NK-92 treated with Interleukin-12 subunit alpha and Interleukin-12 subunit beta, amount 100 ng/mL, for 24 hours (cell line): ENCODE data around the gene SH2B2.
"Not testable (repeated sequence)": the region's sequence is repeated elsewhere in the genome, so short reads cannot be mapped to it uniquely, and the experiment has no call there.

Experiments
- DNase-seq: peaks from one replicate; lab custom pipeline; 2025; lab: John Stamatoyannopoulos, UW

Gene SH2B2

DNA sequence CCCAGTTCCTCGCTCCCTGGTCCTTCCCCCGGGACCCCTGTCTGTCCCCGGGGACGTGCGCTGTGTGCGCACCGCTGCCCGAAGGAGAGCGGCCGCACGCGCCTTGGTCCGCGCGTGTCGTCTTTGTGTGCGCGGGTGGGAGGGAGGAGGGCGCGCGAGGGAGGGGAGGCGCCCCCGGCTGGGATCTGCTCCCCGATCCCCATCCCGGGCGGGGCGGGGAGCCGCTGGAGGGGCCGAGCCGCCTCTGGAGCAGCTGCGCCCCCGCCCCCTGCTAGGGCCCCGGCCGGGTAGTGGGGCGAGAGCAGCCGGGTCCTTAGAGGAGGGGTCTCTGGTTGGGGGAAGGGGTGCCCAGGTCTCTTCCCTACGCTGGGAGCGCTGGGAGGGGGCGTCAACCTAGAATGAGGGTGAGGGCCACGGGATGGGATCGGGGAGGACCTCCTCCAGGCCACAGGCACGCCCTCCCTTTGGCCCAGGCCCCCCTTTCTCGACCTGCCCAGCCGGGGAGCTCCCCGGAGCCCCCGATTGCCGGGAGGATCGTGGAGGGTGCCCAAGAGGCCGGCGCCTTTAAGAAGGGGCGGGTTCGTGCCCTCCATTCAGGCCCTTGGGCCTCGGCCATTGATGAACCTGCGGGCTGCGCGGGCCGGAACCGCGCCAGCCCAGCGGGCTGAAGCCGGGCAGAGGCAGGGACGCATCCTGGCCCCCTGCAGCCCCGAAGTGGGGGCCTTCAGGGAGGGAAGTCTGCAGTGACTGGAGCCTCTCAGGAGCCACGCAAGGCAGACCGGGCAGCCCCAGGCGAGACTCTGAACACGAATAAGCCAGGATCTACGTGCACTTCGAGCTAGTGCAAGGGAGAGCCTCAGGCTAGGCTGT, 678 bp downstream of the SH2B2 start:
- no peak for DNase-seq

DNA sequence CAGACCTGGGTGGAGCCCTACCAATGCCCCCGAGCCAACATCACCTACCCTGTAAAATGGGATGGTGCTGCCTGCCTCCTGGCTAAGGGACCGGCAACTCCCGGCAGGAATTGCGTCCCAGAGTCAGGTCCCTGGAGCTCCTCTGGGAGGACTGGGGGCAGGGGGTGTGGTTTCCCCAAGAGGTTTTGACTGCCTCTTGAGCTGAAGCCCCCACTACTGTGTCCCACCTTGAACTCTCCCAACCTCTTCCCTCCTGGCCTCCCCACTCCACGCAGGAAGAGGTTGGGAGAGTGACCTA, 1.3 kb downstream of the SH2B2 start:
- no peak for DNase-seq

GRCh38 chr7:102288285-102288930, 1.7 kb downstream of the SH2B2 start:
- DNase-seq = no peak

- DNase-seq = no peak
These were observed 2.4 kb downstream of the SH2B2 start for GRCh38 chr7:102289057-102289456.

GRCh38 chr7:102291056-102291915, 4.6 kb downstream of the SH2B2 start:
- DNase-seq = no peak

DNA sequence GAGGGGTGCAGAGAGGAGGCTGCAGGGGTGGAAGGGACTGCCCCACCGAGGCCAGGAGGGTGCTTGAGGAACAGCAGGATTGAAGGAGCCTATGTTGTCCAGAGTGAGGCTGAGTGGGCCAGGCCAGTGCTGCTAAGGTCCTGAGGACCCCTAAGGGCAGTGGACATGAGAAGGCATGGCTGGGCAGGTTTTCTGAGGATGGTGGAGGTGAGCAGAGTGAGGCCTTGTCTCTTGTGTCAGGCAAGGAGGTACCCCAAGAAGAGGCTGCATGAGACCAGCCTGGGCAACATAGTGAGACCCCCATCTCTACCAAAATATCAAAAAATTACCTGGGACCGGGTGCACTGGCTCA, 5.2 kb downstream of the SH2B2 start:
- DNase-seq = no peak

DNA sequence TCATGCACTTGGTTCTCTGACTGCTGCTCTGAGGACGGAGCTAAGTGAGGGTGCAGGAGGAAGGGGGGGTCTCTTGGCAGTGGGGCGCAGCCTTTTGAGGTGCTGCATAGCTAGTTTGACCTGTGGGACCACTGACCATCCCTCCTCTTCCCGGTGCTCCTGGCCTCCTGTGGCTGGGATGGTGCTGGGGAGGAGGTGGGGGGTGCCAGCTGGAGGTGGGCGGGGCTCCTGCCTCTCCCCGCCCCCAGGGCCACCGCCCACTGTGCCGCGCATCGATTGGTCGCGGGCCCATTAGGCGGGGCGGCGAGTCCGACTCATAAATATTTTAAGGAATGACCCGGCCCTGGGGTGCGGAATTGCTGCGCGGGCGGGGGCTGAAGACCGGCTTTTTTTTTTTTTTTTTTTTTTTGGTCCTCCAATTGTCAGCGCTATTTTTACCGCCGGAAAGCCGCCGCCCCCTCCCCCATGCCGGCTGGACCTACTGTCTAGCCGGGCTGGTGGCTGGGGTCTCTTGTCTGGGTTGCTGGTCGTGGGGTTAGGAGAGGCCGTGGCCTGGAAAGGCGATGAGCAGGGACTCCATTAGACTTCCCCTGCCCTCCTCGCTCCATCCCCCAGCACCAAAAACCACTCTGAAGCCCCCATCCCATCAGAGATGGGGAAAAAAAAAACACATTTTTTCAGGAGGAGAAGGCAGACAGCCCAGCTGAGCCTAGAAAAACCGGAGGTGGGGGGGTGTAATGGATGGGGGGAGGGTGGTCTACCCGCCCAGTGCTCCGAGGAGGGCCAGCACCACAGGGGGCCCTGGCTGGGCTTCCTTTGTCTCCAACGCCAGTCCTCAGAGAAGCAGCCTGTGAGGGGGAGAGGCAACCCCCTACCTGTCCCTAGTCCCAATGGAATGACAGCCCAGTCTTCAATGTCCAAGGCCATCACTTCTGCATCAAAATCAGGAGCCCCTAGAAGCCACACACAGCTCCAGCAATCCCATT, 6.4 kb downstream of the SH2B2 start:
- DNase-seq = no peak

DNA sequence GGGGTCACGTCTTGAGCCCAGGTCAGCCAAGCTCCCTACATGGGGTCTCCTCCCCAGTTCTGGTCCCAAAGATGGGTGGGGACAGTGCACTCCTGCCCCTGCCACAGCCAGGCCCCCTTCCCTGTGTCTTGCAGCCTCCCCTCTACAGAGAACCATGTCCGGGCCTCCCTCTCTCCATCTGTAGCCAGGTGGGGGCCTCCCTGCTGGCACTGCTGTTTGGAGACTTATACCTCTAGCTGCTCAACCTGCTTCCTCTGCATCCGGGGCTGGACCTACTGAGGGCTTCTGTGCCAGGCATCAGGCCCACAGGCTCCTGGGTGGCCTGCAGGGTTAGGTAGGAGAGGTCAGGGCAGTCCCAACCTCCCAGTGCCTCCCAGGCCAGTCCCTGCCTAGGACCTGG, 7.9 kb downstream of the SH2B2 start:
- no peak for DNase-seq

DNA sequence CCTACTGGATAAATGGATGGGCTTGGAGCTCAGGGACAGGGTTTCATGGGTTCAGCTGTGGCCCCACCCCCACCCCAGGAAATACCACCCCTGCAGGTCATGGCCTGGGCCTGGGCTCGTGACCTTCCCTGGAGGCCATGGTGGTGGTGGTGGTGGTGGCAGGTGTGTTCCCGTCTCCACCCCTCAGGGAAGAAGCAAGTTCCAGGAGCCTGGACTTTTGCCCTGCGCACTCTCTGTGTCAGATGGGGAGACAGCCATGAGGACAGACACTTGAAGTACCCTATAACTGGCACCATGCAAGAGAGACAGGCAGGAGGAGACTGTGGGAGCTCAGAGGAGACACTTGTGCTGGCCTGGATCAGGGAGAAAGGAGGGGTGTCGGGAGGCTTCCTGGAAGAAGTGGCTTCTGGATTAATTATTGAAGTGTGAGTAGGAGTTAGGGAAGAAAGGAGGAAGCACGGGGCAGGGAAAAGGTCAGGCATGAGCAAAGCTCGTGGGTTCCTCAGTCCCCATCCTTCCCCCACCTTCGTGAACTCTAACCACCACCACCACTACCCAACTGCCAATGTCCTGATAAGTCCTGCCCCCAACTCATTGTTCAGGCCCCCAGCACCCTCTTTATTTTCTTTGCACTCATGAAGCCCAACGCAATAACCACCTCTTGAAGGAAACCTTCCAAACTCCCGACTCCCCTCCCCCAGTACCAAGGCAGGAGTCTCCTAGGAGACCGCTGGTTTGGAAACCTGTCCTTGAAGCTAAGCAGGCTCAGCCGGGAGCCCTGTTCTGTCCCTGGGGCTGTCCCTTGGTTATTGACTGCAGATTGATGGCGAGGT, 8.9 kb downstream of the SH2B2 start:
- DNase-seq = no peak

GRCh38 chr7:102296179-102296438, 9.4 kb downstream of the SH2B2 start:
- no peak for DNase-seq

- no peak for DNase-seq
These were observed 9.8 kb downstream of the SH2B2 start for GRCh38 chr7:102296514-102296913.

DNA sequence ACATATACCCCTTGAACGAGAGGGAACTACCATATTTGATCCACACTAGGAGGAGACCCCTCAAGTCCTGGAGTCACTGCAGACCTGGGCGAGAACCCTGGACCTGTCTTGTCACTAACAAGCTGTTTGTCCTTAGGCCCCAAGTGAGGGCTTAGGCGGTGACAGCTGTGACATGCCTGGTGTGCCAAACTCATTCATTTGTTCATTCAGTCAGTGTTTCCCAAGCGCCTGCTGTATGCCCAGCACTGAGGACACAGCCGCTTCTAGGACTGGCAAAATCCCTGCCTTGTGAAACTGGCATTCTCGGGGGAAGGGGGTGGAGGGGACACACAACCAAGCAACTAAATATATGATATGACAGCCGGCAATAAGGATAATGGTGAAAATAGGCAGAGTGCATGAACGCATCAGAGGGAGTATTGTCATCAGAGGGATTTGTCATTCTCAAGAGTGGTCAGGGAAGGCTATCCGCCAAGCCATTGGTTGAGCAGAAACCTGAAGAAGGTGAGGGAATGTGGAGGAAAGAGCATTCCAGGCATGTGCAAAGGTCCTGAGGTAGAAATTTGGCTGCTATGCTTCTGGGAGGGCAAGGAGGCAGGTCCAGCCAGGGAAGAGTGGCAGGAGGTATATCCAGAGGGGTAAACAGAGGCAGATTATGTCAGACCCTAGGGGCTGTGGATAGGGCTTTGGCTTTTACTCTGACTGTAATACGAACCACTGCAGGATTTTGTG, 11.0 kb downstream of the SH2B2 start:
- no peak for DNase-seq

- no peak for DNase-seq
These were observed 14.1 kb downstream of the SH2B2 start for GRCh38 chr7:102300643-102301221.

DNA sequence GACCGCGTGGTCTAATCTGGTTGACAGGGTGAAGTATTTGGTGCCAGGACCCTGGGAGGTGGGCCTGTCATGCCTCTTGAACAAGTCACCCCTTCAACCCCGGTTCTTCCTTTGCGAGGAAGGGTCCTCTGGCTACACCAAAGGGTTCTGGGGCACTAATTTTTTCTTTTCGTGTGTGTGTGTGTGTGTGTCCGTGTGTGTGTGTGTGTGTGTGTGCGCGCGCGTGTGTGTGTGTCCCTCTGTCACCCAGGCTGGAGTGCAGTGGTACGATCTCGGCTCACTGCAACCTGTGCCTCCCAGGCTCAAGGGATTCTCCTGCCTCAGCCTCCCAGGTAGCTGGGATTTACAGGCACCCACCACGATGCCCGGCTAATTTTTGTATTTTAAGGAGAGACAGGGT, 14.7 kb downstream of the SH2B2 start:
- not testable (repeated sequence) for DNase-seq

GRCh38 chr7:102302025-102302424, 15.4 kb downstream of the SH2B2 start:
- no peak for DNase-seq

- no peak for DNase-seq
These were observed 17.2 kb downstream of the SH2B2 start for GRCh38 chr7:102303669-102304422.

DNA sequence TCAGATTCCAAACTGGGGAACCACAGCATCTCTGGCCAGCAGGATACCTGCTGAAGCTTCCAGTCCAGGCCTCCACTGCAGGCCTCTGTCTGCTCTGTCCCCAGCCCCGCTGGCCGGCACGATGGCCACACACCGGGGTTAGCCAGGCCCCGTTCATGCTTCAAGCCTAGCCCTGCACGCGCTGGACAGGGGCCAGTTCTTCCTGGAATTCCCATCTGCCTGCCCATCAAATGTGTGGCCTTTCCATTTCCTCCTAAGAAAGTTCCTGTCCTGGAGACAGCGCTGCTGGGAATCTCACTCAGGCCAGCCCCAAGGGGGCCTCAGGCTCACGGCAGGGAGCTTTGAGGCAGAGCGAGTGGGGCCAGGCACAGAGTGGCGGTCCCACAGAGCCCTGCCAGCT, 18.0 kb downstream of the SH2B2 start:
- DNase-seq = no peak

- no peak for DNase-seq
These were observed 19.0 kb downstream of the SH2B2 start for GRCh38 chr7:102305414-102306268.
